ENCODE measurements around the gene GCA. TPM values are rescaled to one million over a fixed set of nuclear protein-coding genes. Genes with fewer than 3 reads are reported as not detected.

The GCA gene
- total RNA-seq, 4 donors from 2014 or later, result 7.5 to 32.6 (median 20.2) TPM

DNA sequence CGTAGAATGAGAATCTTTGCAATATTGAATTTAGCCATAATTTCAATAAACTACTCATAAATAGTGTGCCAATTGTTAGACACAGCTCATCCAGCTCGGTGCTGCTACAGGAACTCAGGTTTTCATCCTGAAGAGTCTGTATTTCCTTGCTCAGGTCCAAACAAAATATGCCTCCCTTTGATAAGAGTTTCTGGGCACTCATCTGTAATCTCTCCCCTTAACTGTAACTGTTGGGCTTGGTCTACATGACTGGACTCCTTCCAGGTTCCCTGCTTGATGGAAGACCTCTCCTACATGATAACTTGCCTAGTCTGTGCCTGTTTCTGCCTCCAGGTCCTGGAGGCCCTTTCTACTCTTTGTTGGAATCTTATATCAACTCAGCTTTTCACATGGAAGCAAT lies 57.9 kb downstream of the GCA start:
- WGBS, 2 donors, result 80 to 86% methylated on average over 2 of the region's 2 CpGs
- intact Hi-C loops (cut with DNase I; ENCODE audit: low total_unique reads), result no loop called here
- no peak overlapping the region for H3K4me3 ChIP-seq (ENCODE audit: low read depth, poor library complexity, severe bottlenecking)
- TF ChIP-seq POLR2A (IDR thresholded peaks at IDR 0.05) (no peak), CTCF (IDR thresholded peaks at IDR 0.05) (no peak)
- DNase-seq (ENCODE audit: low spot score in 2 of 2), result no peak

DNA sequence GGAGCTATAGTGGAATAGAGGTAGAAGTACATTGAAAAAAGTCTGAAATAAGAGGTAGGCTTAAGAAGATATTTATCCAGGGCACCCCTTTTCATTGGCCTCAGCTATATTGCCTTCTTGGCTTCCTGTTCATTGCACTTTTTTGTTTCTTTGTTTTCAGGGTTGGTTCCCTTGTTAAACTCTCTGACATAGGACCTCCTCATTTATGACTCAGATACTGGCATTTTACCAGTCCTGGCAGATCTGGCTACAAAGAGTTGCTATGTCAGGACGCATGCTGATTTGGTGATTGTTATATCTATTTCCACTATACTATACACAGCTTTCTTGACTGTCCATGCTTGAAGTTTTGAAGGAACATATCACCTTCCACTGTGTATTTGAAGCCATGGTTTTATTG lies 60.0 kb downstream of the GCA start:
- H3K4me3 ChIP-seq (ENCODE audit: low read depth, poor library complexity, severe bottlenecking), result no peak overlapping the region
- no peak for DNase-seq (ENCODE audit: low spot score in 2 of 2)
- TF ChIP-seq POLR2A (IDR thresholded peaks at IDR 0.05) (no peak), CTCF (IDR thresholded peaks at IDR 0.05) (no peak)
- intact Hi-C loops (cut with DNase I; ENCODE audit: low total_unique reads), result no loop called here
- 23 to 50% methylated on average over 1 of the region's 1 CpG for WGBS, 2 donors

Other genes with a start within 250 kb of the GCA start
- not detected for gene GCG, start 191.9 kb upstream of the GCA start, total RNA-seq
- gene FAP, start 100.7 kb upstream of the GCA start, total RNA-seq, result 1 to 10 TPM; 1.7 to 8.7 (median 2.5) TPM
- gene IFIH1, start 25.4 kb upstream of the GCA start, total RNA-seq, result 10 to 100 TPM in 1 of 4 donors, 1 to 10 TPM in 3; 7.9 to 15.8 (median 8.7) TPM